HFFc6 (cell line): ENCODE measurements around the gene LSM12. TPM values are rescaled to one million over a fixed set of nuclear protein-coding genes. Genes with fewer than 3 reads are reported as not detected.
A peak's percentile ranks its signal among the peaks of the same experiment; 100 is the strongest.

Experiments used
- DNase-seq: peaks from one replicate; pipeline ENCODE4 v3.0.0-alpha.2; 2018
- H3K27ac Mint-ChIP-seq: 2 replicates; pipeline ENCODE4 v1.8.0; 2020; ENCODE audit warnings: mild to moderate bottlenecking, mixed read lengths
- H3K27me3 Mint-ChIP-seq: 2 replicates; pipeline ENCODE4 v1.8.0; 2021; ENCODE audit warnings: mild to moderate bottlenecking, moderate library complexity, mixed read lengths; ENCODE audit not compliant: insufficient read depth
- H3K36me3 Mint-ChIP-seq: 2 replicates; pipeline ENCODE4 v1.8.0; 2021; ENCODE audit warnings: low read depth, mixed read lengths
- H3K4me1 Mint-ChIP-seq: 2 replicates; pipeline ENCODE4 v1.8.0; 2020; ENCODE audit warnings: low read depth, mixed read lengths
- H3K4me3 Mint-ChIP-seq: 2 replicates; pipeline ENCODE4 v1.8.0; 2020; ENCODE audit warnings: mild to moderate bottlenecking, moderate library complexity, mixed read lengths
- H3K9me3 Mint-ChIP-seq: 2 replicates; pipeline ENCODE4 v1.8.0; 2020; ENCODE audit warnings: mild to moderate bottlenecking, mixed read lengths
- CTCF ChIP-seq: fragments of 200-600 bp; sonication (generic); IDR thresholded peaks from 2 replicates; pipeline ENCODE4 v1.5.0; 2021; ENCODE audit warnings: antibody characterized with exemption, mild to moderate bottlenecking
- total RNA-seq, 6 experiments: library from RNA; stranded (reverse); fragmentation: NEBNext Ultra II Directional; extraction: Animal tissue kit (Norgen Biotek cat#: 25700); gene quantifications; 2 replicates in 1 of 6; 3 replicates in 5 of 6; pipeline ENCODE4 v1.2.3, GENCODE V29; 2021

The LSM12 gene
- total RNA-seq, 6 experiments from 2014 or later, result 86.6 to 101 (median 94.5) TPM

GRCh38 chr17:44092051-44092450, 25.6 kb upstream of the LSM12 start:
- TF ChIP-seq CTCF, result no peak
- Mint-ChIP-seq H3K4me3 (no peak overlapping the region), H3K27me3 (peaks cover 2% of the 10 kb centered on the region), H3K36me3 (peaks cover 15% of the 10 kb centered on the region), H3K27ac (no peak overlapping the region), H3K9me3 (no peaks in the 10 kb centered on the region), H3K4me1 (peaks cover 43% of the 10 kb centered on the region)
- DNase-seq, result no peak

- Mint-ChIP-seq H3K9me3 (no peaks in the 10 kb centered on the region), H3K36me3 (peaks cover 15% of the 10 kb centered on the region), H3K4me1 (peaks cover 44% of the 10 kb centered on the region), H3K27ac (peak overlapping the region; percentile 2; the same call in 1 of the 2 replicates), H3K4me3 (no peak overlapping the region), H3K27me3 (peaks cover 2% of the 10 kb centered on the region)
- no peak for DNase-seq
- no peak for TF ChIP-seq CTCF
Observed at GRCh38 chr17:44091200-44091997, 24.9 kb upstream of the LSM12 start.

GRCh38 chr17:44088254-44088653, 21.8 kb upstream of the LSM12 start:
- Mint-ChIP-seq H3K36me3 (peaks cover 23% of the 10 kb centered on the region), H3K27me3 (peaks cover 2% of the 10 kb centered on the region), H3K27ac (peak overlapping the region; percentile 40), H3K9me3 (no peaks in the 10 kb centered on the region), H3K4me1 (peaks cover 42% of the 10 kb centered on the region), H3K4me3 (no peak overlapping the region)
- DNase-seq, result no peak
- TF ChIP-seq CTCF, result no peak

GRCh38 chr17:44087319-44087718, 20.8 kb upstream of the LSM12 start:
- Mint-ChIP-seq H3K9me3 (no peaks in the 10 kb centered on the region), H3K4me3 (peak overlapping the region; percentile 68; the same call in 1 of the 2 replicates), H3K36me3 (peaks cover 30% of the 10 kb centered on the region), H3K27me3 (peaks cover 2% of the 10 kb centered on the region), H3K4me1 (peaks cover 50% of the 10 kb centered on the region), H3K27ac (peak overlapping the region; percentile 91)
- no peak for TF ChIP-seq CTCF
- DNase-seq, result no peak

GRCh38 chr17:44086364-44087311, 20.2 kb upstream of the LSM12 start:
- peak; percentile 94 for DNase-seq
- peaks cover 57% of the 10 kb centered on the region for H3K4me1 Mint-ChIP-seq
- peaks cover 34% of the 10 kb centered on the region for H3K36me3 Mint-ChIP-seq
- TF ChIP-seq CTCF, result no peak
- H3K9me3 Mint-ChIP-seq, result no peaks in the 10 kb centered on the region
- peaks cover 6% of the 10 kb centered on the region for H3K27me3 Mint-ChIP-seq
- peak overlapping the region; percentile 68 for H3K4me3 Mint-ChIP-seq
- peak overlapping the region; percentile 91 for H3K27ac Mint-ChIP-seq
